HCT116 (cell line): ENCODE results near the gene RFTN1.

Experiments
- EZH2 ChIP-seq: fragments of 200-600 bp; sonication (generic); IDR thresholded peaks from 2 replicates; pipeline ENCODE4 v1.6.1; 2017; ENCODE audit warnings: antibody characterized with exemption, mixed run types
- POLR2A ChIP-seq: IDR thresholded peaks from 2 replicates; pipeline ENCODE4 v1.7.0; 2011; ENCODE audit warnings: borderline replicate concordance; ENCODE audit not compliant: insufficient read depth, insufficient read length; ENCODE audit errors: extremely low read depth
- SIN3A ChIP-seq: IDR thresholded peaks from 2 replicates; pipeline ENCODE4 v1.6.1; 2012; ENCODE audit warnings: low read depth
- SP1 ChIP-seq: IDR thresholded peaks from 2 replicates; pipeline ENCODE4 v1.6.1; 2012; ENCODE audit warnings: low read depth
- SRF ChIP-seq: IDR thresholded peaks from 2 replicates; pipeline ENCODE4 v1.6.1; 2012; ENCODE audit warnings: low read depth
- TCF7L2 ChIP-seq: IDR thresholded peaks from 2 replicates; pipeline ENCODE4 v1.7.0; 2011; ENCODE audit warnings: borderline replicate concordance, inconsistent platforms; ENCODE audit not compliant: insufficient read depth, insufficient read length; ENCODE audit errors: extremely low read depth
- YY1 ChIP-seq: IDR thresholded peaks from 2 replicates; pipeline ENCODE4 v1.6.1; 2011; ENCODE audit warnings: low read length, low read depth, moderate library complexity, mild to moderate bottlenecking; ENCODE audit not compliant: insufficient replicate concordance; ENCODE audit errors: extremely low read depth
- ZNF274 ChIP-seq: fragments of 200-500 bp; sonication (Bioruptor generic); IDR thresholded peaks from 2 replicates; pipeline ENCODE4 v1.6.1; 2014; ENCODE audit warnings: mild to moderate bottlenecking, low read depth, low read length, inconsistent platforms
- TF ChIP-seq, protein P1 (sequence below), 3 experiments: fragments of 200-600 bp in 1 of 3; sonication (generic) in 1 of 3; IDR thresholded peaks in 2 of 3; conservative IDR thresholded peaks in 1 of 3; 2 replicates each; pipeline ENCODE4 v1.5.1; 2012 to 2017; ENCODE audit warnings: low read depth in 2 of 3, low read length in 2 of 3, antibody characterized with exemption in 1 of 3, borderline replicate concordance in 1 of 3, control low read depth in 1 of 3, mild to moderate bottlenecking in 1 of 3, mixed read lengths in 1 of 3, mixed run types in 1 of 3, moderate library complexity in 1 of 3; ENCODE audit not compliant: insufficient read depth in 1 of 3

DNA sequence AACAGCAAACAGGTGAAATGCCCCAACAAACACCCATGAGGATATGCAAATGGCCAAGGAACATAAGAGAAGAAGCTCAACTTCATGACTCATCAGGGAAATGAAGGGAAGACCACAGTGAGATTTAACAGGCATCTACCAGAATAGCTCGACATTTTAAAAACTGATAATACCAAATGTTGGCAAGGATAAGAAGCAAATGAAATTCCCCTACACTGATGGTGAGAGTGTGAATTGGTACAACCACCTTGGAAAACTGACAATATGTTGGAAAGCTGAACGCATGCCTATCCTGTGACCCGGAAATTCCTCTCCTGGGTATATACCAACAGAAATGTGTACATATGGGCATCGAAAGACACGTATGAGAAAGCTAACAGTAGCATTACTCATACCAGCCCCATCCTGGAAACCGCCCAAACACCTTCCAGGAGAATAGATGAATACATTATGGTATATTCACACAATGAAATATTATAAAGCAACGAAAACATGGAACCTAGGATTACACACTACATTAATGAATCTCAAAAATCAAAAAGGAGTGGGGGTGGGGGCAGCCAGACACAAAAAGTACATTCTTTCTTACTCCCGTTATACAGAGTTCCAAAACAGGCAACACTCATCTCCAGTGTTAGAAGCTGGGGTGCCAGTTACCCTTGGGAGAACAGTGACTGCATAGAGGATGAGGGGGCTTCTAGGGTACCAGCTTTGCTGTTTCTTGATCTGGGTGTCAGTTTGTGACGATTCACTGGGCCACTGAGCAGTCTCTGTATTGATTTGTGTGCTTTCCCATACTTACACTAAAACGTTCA lies 16.9 kb downstream of the RFTN1 start:
- TF ChIP-seq, protein P1, sequence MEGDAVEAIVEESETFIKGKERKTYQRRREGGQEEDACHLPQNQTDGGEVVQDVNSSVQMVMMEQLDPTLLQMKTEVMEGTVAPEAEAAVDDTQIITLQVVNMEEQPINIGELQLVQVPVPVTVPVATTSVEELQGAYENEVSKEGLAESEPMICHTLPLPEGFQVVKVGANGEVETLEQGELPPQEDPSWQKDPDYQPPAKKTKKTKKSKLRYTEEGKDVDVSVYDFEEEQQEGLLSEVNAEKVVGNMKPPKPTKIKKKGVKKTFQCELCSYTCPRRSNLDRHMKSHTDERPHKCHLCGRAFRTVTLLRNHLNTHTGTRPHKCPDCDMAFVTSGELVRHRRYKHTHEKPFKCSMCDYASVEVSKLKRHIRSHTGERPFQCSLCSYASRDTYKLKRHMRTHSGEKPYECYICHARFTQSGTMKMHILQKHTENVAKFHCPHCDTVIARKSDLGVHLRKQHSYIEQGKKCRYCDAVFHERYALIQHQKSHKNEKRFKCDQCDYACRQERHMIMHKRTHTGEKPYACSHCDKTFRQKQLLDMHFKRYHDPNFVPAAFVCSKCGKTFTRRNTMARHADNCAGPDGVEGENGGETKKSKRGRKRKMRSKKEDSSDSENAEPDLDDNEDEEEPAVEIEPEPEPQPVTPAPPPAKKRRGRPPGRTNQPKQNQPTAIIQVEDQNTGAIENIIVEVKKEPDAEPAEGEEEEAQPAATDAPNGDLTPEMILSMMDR (IDR thresholded peaks at IDR 0.05 in 2 of 3, conservative IDR thresholded peaks at IDR 0.05 in 1 of 3; ENCODE audit: borderline replicate concordance in 1 of 3, insufficient read depth in 1 of 3, low read depth in 2 of 3, low read length in 2 of 3) = no peak
- no peak for TF ChIP-seq EZH2
- TF ChIP-seq TCF7L2 = no peak
- TF ChIP-seq ZNF274 = no peak
- no peak for TF ChIP-seq YY1
- no peak for TF ChIP-seq SIN3A
- no peak for TF ChIP-seq SP1
- TF ChIP-seq POLR2A = no peak
- TF ChIP-seq SRF = no peak
